Measurements from ENCODE around the gene SPTBN1. TPM values are rescaled to one million over a fixed set of nuclear protein-coding genes. Genes with fewer than 3 reads are reported as not detected.
"Not testable (repeated sequence)": the region's sequence is repeated elsewhere in the genome, so short reads cannot be mapped to it uniquely, and the experiment has no call there.

Gene SPTBN1
- total RNA-seq, 1 experiment from 2014 or later, result 146 TPM

GRCh38 chr2:54504866-54505265 lies 48.7 kb downstream of the SPTBN1 start:
- intact Hi-C loops (cut with micrococcal nuclease; ENCODE audit: unreplicated experiment), result loop anchor here (5.0 kb wide), 1 partner anchor 298 kb away; no protein-coding TSS in a partner anchor
- Histone ChIP-seq H3K36me3 (ENCODE audit: insufficient read depth, low read length, poor library complexity, severe bottlenecking) (no peaks in the 10 kb centered on the region), H3K27me3 (replicated peaks; ENCODE audit: insufficient read depth, low read depth, low read length, poor library complexity) (no peaks in the 10 kb centered on the region), H3K4me1 (ENCODE audit: insufficient read depth, low read length, poor library complexity, severe bottlenecking) (peaks cover 11% of the 10 kb centered on the region), H3K4me3 (ENCODE audit: low read depth, low read length, poor library complexity, severe bottlenecking) (no peak overlapping the region), H3K27ac (ENCODE audit: low read depth, low read length, poor library complexity, severe bottlenecking) (no peak overlapping the region), H3K9me3 (ENCODE audit: low read depth, low read length, poor library complexity, severe bottlenecking) (no peaks in the 10 kb centered on the region)
- POLR2A ChIA-PET (ENCODE audit: low non-redundant PET), result no interaction called here
- BruUV-seq (replicated peaks), result no TSS peak
- no peak for TF ChIP-seq CTCF (conservative IDR thresholded peaks at IDR 0.05; ENCODE audit: low read depth, low read length)
- no peak for TF ChIP-seq EZH2 (IDR thresholded peaks at IDR 0.05; ENCODE audit: borderline replicate concordance, low read depth, low read length, poor library complexity, severe bottlenecking)
- no peak for DNase-seq (ENCODE audit: low spot score)
- CTCF ChIA-PET, result no interaction called here

GRCh38 chr2:54508541-54508940 lies 52.4 kb downstream of the SPTBN1 start:
- Histone ChIP-seq H3K4me3 (ENCODE audit: low read depth, low read length, poor library complexity, severe bottlenecking) (no peak overlapping the region), H3K9me3 (ENCODE audit: low read depth, low read length, poor library complexity, severe bottlenecking) (no peaks in the 10 kb centered on the region), H3K36me3 (ENCODE audit: insufficient read depth, low read length, poor library complexity, severe bottlenecking) (no peaks in the 10 kb centered on the region), H3K27ac (ENCODE audit: low read depth, low read length, poor library complexity, severe bottlenecking) (no peak overlapping the region), H3K4me1 (ENCODE audit: insufficient read depth, low read length, poor library complexity, severe bottlenecking) (peaks cover 15% of the 10 kb centered on the region), H3K27me3 (replicated peaks; ENCODE audit: insufficient read depth, low read depth, low read length, poor library complexity) (no peaks in the 10 kb centered on the region)
- no TSS peak for BruUV-seq (replicated peaks)
- POLR2A ChIA-PET (ENCODE audit: low non-redundant PET), result no interaction called here
- intact Hi-C loops (cut with micrococcal nuclease; ENCODE audit: unreplicated experiment), result no loop called here
- TF ChIP-seq CTCF (conservative IDR thresholded peaks at IDR 0.05; ENCODE audit: low read depth, low read length), result no peak
- no peak for TF ChIP-seq EZH2 (IDR thresholded peaks at IDR 0.05; ENCODE audit: borderline replicate concordance, low read depth, low read length, poor library complexity, severe bottlenecking)
- DNase-seq (ENCODE audit: low spot score), result no peak
- CTCF ChIA-PET, result no interaction called here

GRCh38 chr2:54509043-54509442 lies 52.9 kb downstream of the SPTBN1 start:
- H3K4me1 ChIP-seq (ENCODE audit: insufficient read depth, low read length, poor library complexity, severe bottlenecking), result peaks cover 17% of the 10 kb centered on the region
- BruUV-seq (replicated peaks); H3K4me3 ChIP-seq (ENCODE audit: low read depth, low read length, poor library complexity, severe bottlenecking); intact Hi-C loops (cut with micrococcal nuclease; ENCODE audit: unreplicated experiment); POLR2A ChIA-PET (ENCODE audit: low non-redundant PET); DNase-seq (ENCODE audit: low spot score); H3K27ac ChIP-seq (ENCODE audit: low read depth, low read length, poor library complexity, severe bottlenecking); H3K27me3 ChIP-seq (replicated peaks; ENCODE audit: insufficient read depth, low read depth, low read length, poor library complexity); H3K9me3 ChIP-seq (ENCODE audit: low read depth, low read length, poor library complexity, severe bottlenecking); H3K36me3 ChIP-seq (ENCODE audit: insufficient read depth, low read length, poor library complexity, severe bottlenecking); CTCF ChIA-PET: not testable (repeated sequence)

GRCh38 chr2:54510916-54511315 lies 54.8 kb downstream of the SPTBN1 start:
- H3K27ac ChIP-seq (ENCODE audit: low read depth, low read length, poor library complexity, severe bottlenecking), result no peak overlapping the region
- CTCF ChIA-PET, result no interaction called here
- no peak overlapping the region for H3K4me3 ChIP-seq (ENCODE audit: low read depth, low read length, poor library complexity, severe bottlenecking)
- H3K27me3 ChIP-seq (replicated peaks; ENCODE audit: insufficient read depth, low read depth, low read length, poor library complexity), result no peaks in the 10 kb centered on the region
- H3K36me3 ChIP-seq (ENCODE audit: insufficient read depth, low read length, poor library complexity, severe bottlenecking), result no peaks in the 10 kb centered on the region
- no peak for DNase-seq (ENCODE audit: low spot score)
- intact Hi-C loops (cut with micrococcal nuclease; ENCODE audit: unreplicated experiment), result no loop called here
- TF ChIP-seq EZH2 (IDR thresholded peaks at IDR 0.05; ENCODE audit: borderline replicate concordance, low read depth, low read length, poor library complexity, severe bottlenecking) (no peak), CTCF (conservative IDR thresholded peaks at IDR 0.05; ENCODE audit: low read depth, low read length) (no peak; the same call in 1 of the 2 replicates)
- POLR2A ChIA-PET (ENCODE audit: low non-redundant PET), result no interaction called here
- no peaks in the 10 kb centered on the region for H3K9me3 ChIP-seq (ENCODE audit: low read depth, low read length, poor library complexity, severe bottlenecking)
- H3K4me1 ChIP-seq (ENCODE audit: insufficient read depth, low read length, poor library complexity, severe bottlenecking), result peaks cover 17% of the 10 kb centered on the region
- BruUV-seq (replicated peaks), result no TSS peak

Data from A673 (cell line).